Measurements from ENCODE around the gene RNASEH1.

GRCh38 chr2:3516831-3517230, 41.3 kb downstream of the RNASEH1 start:
- TF ChIP-seq, protein P1, sequence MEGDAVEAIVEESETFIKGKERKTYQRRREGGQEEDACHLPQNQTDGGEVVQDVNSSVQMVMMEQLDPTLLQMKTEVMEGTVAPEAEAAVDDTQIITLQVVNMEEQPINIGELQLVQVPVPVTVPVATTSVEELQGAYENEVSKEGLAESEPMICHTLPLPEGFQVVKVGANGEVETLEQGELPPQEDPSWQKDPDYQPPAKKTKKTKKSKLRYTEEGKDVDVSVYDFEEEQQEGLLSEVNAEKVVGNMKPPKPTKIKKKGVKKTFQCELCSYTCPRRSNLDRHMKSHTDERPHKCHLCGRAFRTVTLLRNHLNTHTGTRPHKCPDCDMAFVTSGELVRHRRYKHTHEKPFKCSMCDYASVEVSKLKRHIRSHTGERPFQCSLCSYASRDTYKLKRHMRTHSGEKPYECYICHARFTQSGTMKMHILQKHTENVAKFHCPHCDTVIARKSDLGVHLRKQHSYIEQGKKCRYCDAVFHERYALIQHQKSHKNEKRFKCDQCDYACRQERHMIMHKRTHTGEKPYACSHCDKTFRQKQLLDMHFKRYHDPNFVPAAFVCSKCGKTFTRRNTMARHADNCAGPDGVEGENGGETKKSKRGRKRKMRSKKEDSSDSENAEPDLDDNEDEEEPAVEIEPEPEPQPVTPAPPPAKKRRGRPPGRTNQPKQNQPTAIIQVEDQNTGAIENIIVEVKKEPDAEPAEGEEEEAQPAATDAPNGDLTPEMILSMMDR (conservative IDR thresholded peaks at IDR 0.05 in 1 of 2, IDR thresholded peaks at IDR 0.05 in 1 of 2; ENCODE audit: low read depth in 1 of 2, low read length in 2 of 2) = no peak
- TF ChIP-seq EZH2 (IDR thresholded peaks at IDR 0.05; ENCODE audit: low read length, missing control alignments) = no peak

Measured in fibroblast of lung (primary cell).